ENCODE results near the gene CACTIN. TPM values are rescaled to one million over a fixed set of nuclear protein-coding genes. Genes with fewer than 3 reads are reported as not detected.

CACTIN gene
- total and polyA plus RNA-seq, 2 experiments from 2014 or later, result 6.9 to 29.1 TPM

GRCh38 chr19:3565139-3565538 lies 61.5 kb downstream of the CACTIN start:
- no peak overlapping the region for H3K4me2 ChIP-seq (ENCODE audit: unreplicated experiment)
- no peaks in the 10 kb centered on the region for H3K4me1 ChIP-seq (ENCODE audit: insufficient read depth)
- in situ Hi-C loops (cut with MboI), result no loop called here
- 86 to 87% methylated on average over 19 of the region's 19 CpGs for WGBS, 2 experiments (ENCODE audit: low coverage in 1 of 2, low lambda C conversion rate in 2 of 2, missing lambda C conversion rate in 2 of 2)
- H3K9ac ChIP-seq, result no peak overlapping the region
- H3K27ac ChIP-seq, result no peak overlapping the region
- H3K36me3 ChIP-seq (ENCODE audit: low read depth), result no peaks in the 10 kb centered on the region
- no peak overlapping the region for H2AFZ ChIP-seq
- no peaks in the 10 kb centered on the region for H3F3A ChIP-seq (ENCODE audit: insufficient read depth)
- no peaks in the 10 kb centered on the region for H4K20me1 ChIP-seq (ENCODE audit: insufficient read depth)
- no peaks in the 10 kb centered on the region for H3K27me3 ChIP-seq (replicated peaks; ENCODE audit: insufficient read depth)
- H3K9me3 ChIP-seq (ENCODE audit: low read depth), result no peaks in the 10 kb centered on the region
- no peak for DNase-seq
- no peaks in the 10 kb centered on the region for H3K9me2 ChIP-seq (ENCODE audit: insufficient read depth)
- no peaks in the 10 kb centered on the region for H3K79me2 ChIP-seq (ENCODE audit: insufficient read depth)
- TF ChIP-seq EZH2 (IDR thresholded peaks at IDR 0.05; ENCODE audit: insufficient read depth, poor library complexity, severe bottlenecking) (no peak), EZH2phosphoT487 (IDR thresholded peaks at IDR 0.05; ENCODE audit: insufficient read depth, low read depth) (no peak)
- H3K4me3 ChIP-seq, result no peak overlapping the region

GRCh38 chr19:3563709-3564524 lies 62.7 kb downstream of the CACTIN start:
- Histone ChIP-seq H3K9me3 (ENCODE audit: low read depth) (no peaks in the 10 kb centered on the region), H3K9me2 (ENCODE audit: insufficient read depth) (no peaks in the 10 kb centered on the region), H3K27ac (no peak overlapping the region), H3K36me3 (ENCODE audit: low read depth) (no peaks in the 10 kb centered on the region), H2AFZ (no peak overlapping the region), H3K27me3 (replicated peaks; ENCODE audit: insufficient read depth) (no peaks in the 10 kb centered on the region), H3K4me3 (no peak overlapping the region), H3F3A (ENCODE audit: insufficient read depth) (no peaks in the 10 kb centered on the region), H3K4me1 (ENCODE audit: insufficient read depth) (no peaks in the 10 kb centered on the region), H3K9ac (no peak overlapping the region), H3K79me2 (ENCODE audit: insufficient read depth) (no peaks in the 10 kb centered on the region), H4K20me1 (ENCODE audit: insufficient read depth) (no peaks in the 10 kb centered on the region), H3K4me2 (ENCODE audit: unreplicated experiment) (no peak overlapping the region)
- DNase-seq, result no peak
- WGBS, 2 experiments (ENCODE audit: low coverage in 1 of 2, low lambda C conversion rate in 2 of 2, missing lambda C conversion rate in 2 of 2), result 89 to 96% methylated on average over 16 to 17 of the region's 17 CpGs
- TF ChIP-seq EZH2 (IDR thresholded peaks at IDR 0.05; ENCODE audit: insufficient read depth, poor library complexity, severe bottlenecking) (no peak), EZH2phosphoT487 (IDR thresholded peaks at IDR 0.05; ENCODE audit: insufficient read depth, low read depth) (no peak)
- in situ Hi-C loops (cut with MboI), result no loop called here

Small RNA genes within 50 kb of the gene (small RNA-seq; reads per million reads assigned to genes)
- gene AC005786.1 (ENCODE audit: low read depth, low replicate concordance), result not detected

Other genes starting within 250 kb of the CACTIN start
- gene SMIM24, start 146.3 kb downstream of the CACTIN start, total RNA-seq (2014; rRNA removed; shearing (Covaris generic)), result not detected in 2 replicates
- not detected in 2 replicates for gene SMIM24, start 146.3 kb downstream of the CACTIN start, polyA plus RNA-seq (2016; fragmentation: Nextera tagmentation; extraction: Ambion mirVana)
- not detected in 2 replicates for gene SMIM44, start 143.3 kb downstream of the CACTIN start, total RNA-seq (2014; rRNA removed; shearing (Covaris generic))
- gene SMIM44, start 143.3 kb downstream of the CACTIN start, polyA plus RNA-seq (2016; fragmentation: Nextera tagmentation; extraction: Ambion mirVana), result not detected in 2 replicates
- 17.5 and 20.4 TPM in 2 replicates for gene DOHH, start 126.1 kb downstream of the CACTIN start, total RNA-seq (2014; rRNA removed; shearing (Covaris generic))
- 15.0 and 16.9 TPM in 2 replicates for gene DOHH, start 126.1 kb downstream of the CACTIN start, polyA plus RNA-seq (2016; fragmentation: Nextera tagmentation; extraction: Ambion mirVana)
- 36.5 and 61.3 TPM in 2 replicates for gene FZR1, start 120.5 kb downstream of the CACTIN start, total RNA-seq (2014; rRNA removed; shearing (Covaris generic))
- gene FZR1, start 120.5 kb downstream of the CACTIN start, polyA plus RNA-seq (2016; fragmentation: Nextera tagmentation; extraction: Ambion mirVana), result 32.3 and 38.4 TPM in 2 replicates
- not detected in 2 replicates for gene TEKTIP1, start 87.6 kb downstream of the CACTIN start, total RNA-seq (2014; rRNA removed; shearing (Covaris generic))
- gene TEKTIP1, start 87.6 kb downstream of the CACTIN start, polyA plus RNA-seq (2016; fragmentation: Nextera tagmentation; extraction: Ambion mirVana), result 0.33 TPM in 1 of 2 replicates, not detected in the other
- 67.9 and 73.9 TPM in 2 replicates for gene MFSD12, start 69.2 kb downstream of the CACTIN start, total RNA-seq (2014; rRNA removed; shearing (Covaris generic))
- gene MFSD12, start 69.2 kb downstream of the CACTIN start, polyA plus RNA-seq (2016; fragmentation: Nextera tagmentation; extraction: Ambion mirVana), result 23.0 and 23.1 TPM in 2 replicates
- 105 and 112 TPM in 2 replicates for gene HMG20B, start 53.8 kb downstream of the CACTIN start, total RNA-seq (2014; rRNA removed; shearing (Covaris generic))
- gene HMG20B, start 53.8 kb downstream of the CACTIN start, polyA plus RNA-seq (2016; fragmentation: Nextera tagmentation; extraction: Ambion mirVana), result 83.9 and 87.7 TPM in 2 replicates
- 0.13 TPM in 1 of 2 replicates, not detected in the other for gene GIPC3, start 41.3 kb downstream of the CACTIN start, total RNA-seq (2014; rRNA removed; shearing (Covaris generic))
- gene GIPC3, start 41.3 kb downstream of the CACTIN start, polyA plus RNA-seq (2016; fragmentation: Nextera tagmentation; extraction: Ambion mirVana), result 0.06 TPM in 1 of 2 replicates, not detected in the other
- 0.76 TPM in 1 of 2 replicates, not detected in the other for gene TBXA2R, start 19.9 kb downstream of the CACTIN start, total RNA-seq (2014; rRNA removed; shearing (Covaris generic))
- gene TBXA2R, start 19.9 kb downstream of the CACTIN start, polyA plus RNA-seq (2016; fragmentation: Nextera tagmentation; extraction: Ambion mirVana), result 1.9 and 2.6 TPM in 2 replicates
- gene PIP5K1C, start 73.7 kb upstream of the CACTIN start, total RNA-seq (2014; rRNA removed; shearing (Covaris generic)), result 34.0 and 43.1 TPM in 2 replicates
- 31.2 and 33.5 TPM in 2 replicates for gene PIP5K1C, start 73.7 kb upstream of the CACTIN start, polyA plus RNA-seq (2016; fragmentation: Nextera tagmentation; extraction: Ambion mirVana)
- not detected in 2 replicates for gene TJP3, start 81.6 kb upstream of the CACTIN start, total RNA-seq (2014; rRNA removed; shearing (Covaris generic))
- not detected in 2 replicates for gene TJP3, start 81.6 kb upstream of the CACTIN start, polyA plus RNA-seq (2016; fragmentation: Nextera tagmentation; extraction: Ambion mirVana)
- gene APBA3, start 134.9 kb upstream of the CACTIN start, total RNA-seq (2014; rRNA removed; shearing (Covaris generic)), result 28.3 and 40.0 TPM in 2 replicates
- 16.9 and 18.9 TPM in 2 replicates for gene APBA3, start 134.9 kb upstream of the CACTIN start, polyA plus RNA-seq (2016; fragmentation: Nextera tagmentation; extraction: Ambion mirVana)
- 18.5 and 57.9 TPM in 2 replicates for gene MRPL54, start 135.9 kb upstream of the CACTIN start, total RNA-seq (2014; rRNA removed; shearing (Covaris generic))
- gene MRPL54, start 135.9 kb upstream of the CACTIN start, polyA plus RNA-seq (2016; fragmentation: Nextera tagmentation; extraction: Ambion mirVana), result 73.0 and 74.1 TPM in 2 replicates
- not detected in 2 replicates for gene RAX2, start 145.4 kb upstream of the CACTIN start, total RNA-seq (2014; rRNA removed; shearing (Covaris generic))
- not detected in 2 replicates for gene RAX2, start 145.4 kb upstream of the CACTIN start, polyA plus RNA-seq (2016; fragmentation: Nextera tagmentation; extraction: Ambion mirVana)
- gene MATK, start 159.6 kb upstream of the CACTIN start, total RNA-seq (2014; rRNA removed; shearing (Covaris generic)), result not detected in 2 replicates
- gene MATK, start 159.6 kb upstream of the CACTIN start, polyA plus RNA-seq (2016; fragmentation: Nextera tagmentation; extraction: Ambion mirVana), result not detected in 2 replicates
- not detected in 2 replicates for gene ZFR2, start 242.2 kb upstream of the CACTIN start, total RNA-seq (2014; rRNA removed; shearing (Covaris generic))
- gene ZFR2, start 242.2 kb upstream of the CACTIN start, polyA plus RNA-seq (2016; fragmentation: Nextera tagmentation; extraction: Ambion mirVana), result not detected in 2 replicates

Measured in GM23248 (cell line).